ENCODE measurements around the gene TOR4A. TPM values are rescaled to one million over a fixed set of nuclear protein-coding genes. Genes with fewer than 3 reads are reported as not detected.

TOR4A gene
- total RNA-seq, 1 donor from 2014 or later, result 37.7 TPM

DNA sequence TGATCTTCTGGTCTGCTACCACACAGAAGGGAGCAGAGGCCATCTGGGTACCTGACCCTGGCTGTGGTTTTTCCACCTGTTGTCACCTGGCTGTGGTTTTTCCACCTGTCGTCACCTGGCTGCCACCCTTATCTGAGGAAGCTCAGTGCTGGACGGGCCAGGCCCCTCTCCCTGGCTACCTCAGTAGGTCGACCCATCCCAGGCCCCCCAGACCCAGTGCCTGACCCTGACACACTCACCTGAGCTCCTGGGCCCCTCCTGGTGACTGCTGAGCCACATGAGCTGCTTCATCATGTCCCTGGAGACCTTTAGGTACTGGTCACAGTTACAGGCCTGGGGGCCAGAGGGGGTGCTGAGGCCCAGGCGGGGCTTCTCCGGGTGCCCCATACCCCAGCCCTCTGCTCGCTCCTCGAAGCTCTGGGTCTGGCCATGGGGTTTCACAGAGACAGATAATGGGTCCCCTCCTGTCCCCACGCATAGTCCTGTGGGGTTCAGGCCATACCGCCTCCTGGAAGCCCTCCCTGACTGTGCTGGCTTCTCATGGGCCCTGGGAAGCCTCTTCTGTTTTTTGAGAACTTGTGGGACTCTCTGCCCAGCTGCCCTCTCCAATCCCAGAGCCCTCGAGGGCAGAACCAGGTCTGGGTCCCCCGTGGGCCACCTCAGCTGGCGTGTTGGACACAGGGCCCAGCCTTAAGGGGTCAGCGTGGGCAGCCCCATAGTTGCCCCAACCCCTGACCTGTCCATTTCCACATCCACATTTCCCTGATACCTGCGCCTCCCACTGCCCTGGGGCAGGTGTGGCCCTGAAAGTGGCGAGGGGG is 32.1 kb downstream of the TOR4A start:
- H3K27me3 Mint-ChIP-seq (ENCODE audit: unreplicated experiment), result peaks cover 7% of the 10 kb centered on the region
- H3K4me3 Mint-ChIP-seq (ENCODE audit: unreplicated experiment), result no peak overlapping the region
- no peaks in the 10 kb centered on the region for H3K36me3 Mint-ChIP-seq (ENCODE audit: low read depth, unreplicated experiment)
- no peaks in the 10 kb centered on the region for H3K9me3 Mint-ChIP-seq (ENCODE audit: unreplicated experiment)
- H3K27ac Mint-ChIP-seq (ENCODE audit: unreplicated experiment), result no peak overlapping the region
- H3K4me1 Mint-ChIP-seq (ENCODE audit: unreplicated experiment), result peaks cover 9% of the 10 kb centered on the region
- TF ChIP-seq, protein P1, sequence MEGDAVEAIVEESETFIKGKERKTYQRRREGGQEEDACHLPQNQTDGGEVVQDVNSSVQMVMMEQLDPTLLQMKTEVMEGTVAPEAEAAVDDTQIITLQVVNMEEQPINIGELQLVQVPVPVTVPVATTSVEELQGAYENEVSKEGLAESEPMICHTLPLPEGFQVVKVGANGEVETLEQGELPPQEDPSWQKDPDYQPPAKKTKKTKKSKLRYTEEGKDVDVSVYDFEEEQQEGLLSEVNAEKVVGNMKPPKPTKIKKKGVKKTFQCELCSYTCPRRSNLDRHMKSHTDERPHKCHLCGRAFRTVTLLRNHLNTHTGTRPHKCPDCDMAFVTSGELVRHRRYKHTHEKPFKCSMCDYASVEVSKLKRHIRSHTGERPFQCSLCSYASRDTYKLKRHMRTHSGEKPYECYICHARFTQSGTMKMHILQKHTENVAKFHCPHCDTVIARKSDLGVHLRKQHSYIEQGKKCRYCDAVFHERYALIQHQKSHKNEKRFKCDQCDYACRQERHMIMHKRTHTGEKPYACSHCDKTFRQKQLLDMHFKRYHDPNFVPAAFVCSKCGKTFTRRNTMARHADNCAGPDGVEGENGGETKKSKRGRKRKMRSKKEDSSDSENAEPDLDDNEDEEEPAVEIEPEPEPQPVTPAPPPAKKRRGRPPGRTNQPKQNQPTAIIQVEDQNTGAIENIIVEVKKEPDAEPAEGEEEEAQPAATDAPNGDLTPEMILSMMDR (IDR thresholded peaks at IDR 0.05; ENCODE audit: unreplicated experiment), result no peak
- no peak for DNase-seq (ENCODE audit: low spot score)

DNA sequence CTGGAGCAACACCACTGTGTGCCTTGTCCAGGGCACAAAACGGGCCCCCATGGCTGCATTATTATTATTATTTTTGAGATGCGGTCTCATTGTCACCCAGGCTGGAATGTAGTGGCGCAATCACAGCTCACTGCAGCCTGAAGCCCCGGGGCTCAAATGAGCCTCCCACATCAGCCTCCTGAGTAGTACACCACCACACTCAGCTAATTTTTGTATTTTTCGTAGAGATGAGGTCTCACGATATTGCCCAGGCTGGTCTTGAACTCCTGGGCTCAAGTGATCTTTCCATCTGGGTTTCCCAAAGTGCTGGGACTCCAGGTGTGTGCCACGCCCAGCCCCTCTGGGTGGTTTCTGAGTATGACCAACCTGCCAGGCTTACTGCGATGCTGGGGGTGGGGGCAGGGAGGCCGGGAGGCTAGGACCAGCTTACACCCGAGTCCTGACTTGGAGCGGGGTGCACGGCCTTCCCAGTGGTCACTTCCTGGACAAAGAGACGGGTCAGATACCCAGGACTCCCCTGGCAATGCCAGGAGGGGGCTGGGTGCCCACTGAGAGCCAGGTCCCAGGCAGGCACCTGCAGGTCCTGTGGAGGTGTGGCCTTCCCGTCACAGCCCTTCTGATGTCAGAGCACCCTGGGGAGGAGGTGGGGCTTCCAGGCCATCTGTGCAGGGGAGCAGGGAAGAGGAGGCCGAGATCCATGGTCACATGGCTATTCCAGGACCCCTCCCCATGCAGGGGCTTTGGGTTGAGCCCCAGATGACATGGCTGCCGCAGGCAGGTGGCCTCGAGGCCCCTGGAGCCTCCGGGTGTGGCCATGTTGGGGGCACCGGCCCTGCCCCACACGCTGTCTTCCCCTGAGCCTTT is 32.9 kb downstream of the TOR4A start:
- H3K36me3 Mint-ChIP-seq (ENCODE audit: low read depth, unreplicated experiment), result no peaks in the 10 kb centered on the region

GRCh38 chr9:137311171-137311985 is 33.9 kb downstream of the TOR4A start:
- Mint-ChIP-seq H3K4me1 (ENCODE audit: unreplicated experiment) (peaks cover 5% of the 10 kb centered on the region), H3K27me3 (ENCODE audit: unreplicated experiment) (peaks cover 7% of the 10 kb centered on the region), H3K36me3 (ENCODE audit: low read depth, unreplicated experiment) (no peaks in the 10 kb centered on the region), H3K9me3 (ENCODE audit: unreplicated experiment) (no peaks in the 10 kb centered on the region), H3K4me3 (ENCODE audit: unreplicated experiment) (no peak overlapping the region), H3K27ac (ENCODE audit: unreplicated experiment) (no peak overlapping the region)
- TF ChIP-seq, protein P1 (IDR thresholded peaks at IDR 0.05; ENCODE audit: unreplicated experiment), result no peak
- DNase-seq (ENCODE audit: low spot score), result no peak

More for the DNA sequence above, 32.9 kb downstream of the TOR4A start:
- H3K27ac Mint-ChIP-seq (ENCODE audit: unreplicated experiment), result no peak overlapping the region
- TF ChIP-seq, protein P1 (IDR thresholded peaks at IDR 0.05; ENCODE audit: unreplicated experiment), result no peak
- no peak for DNase-seq (ENCODE audit: low spot score)
- no peaks in the 10 kb centered on the region for H3K9me3 Mint-ChIP-seq (ENCODE audit: unreplicated experiment)
- H3K4me3 Mint-ChIP-seq (ENCODE audit: unreplicated experiment), result no peak overlapping the region
- H3K4me1 Mint-ChIP-seq (ENCODE audit: unreplicated experiment), result peaks cover 5% of the 10 kb centered on the region
- H3K27me3 Mint-ChIP-seq (ENCODE audit: unreplicated experiment), result peaks cover 7% of the 10 kb centered on the region

DNA sequence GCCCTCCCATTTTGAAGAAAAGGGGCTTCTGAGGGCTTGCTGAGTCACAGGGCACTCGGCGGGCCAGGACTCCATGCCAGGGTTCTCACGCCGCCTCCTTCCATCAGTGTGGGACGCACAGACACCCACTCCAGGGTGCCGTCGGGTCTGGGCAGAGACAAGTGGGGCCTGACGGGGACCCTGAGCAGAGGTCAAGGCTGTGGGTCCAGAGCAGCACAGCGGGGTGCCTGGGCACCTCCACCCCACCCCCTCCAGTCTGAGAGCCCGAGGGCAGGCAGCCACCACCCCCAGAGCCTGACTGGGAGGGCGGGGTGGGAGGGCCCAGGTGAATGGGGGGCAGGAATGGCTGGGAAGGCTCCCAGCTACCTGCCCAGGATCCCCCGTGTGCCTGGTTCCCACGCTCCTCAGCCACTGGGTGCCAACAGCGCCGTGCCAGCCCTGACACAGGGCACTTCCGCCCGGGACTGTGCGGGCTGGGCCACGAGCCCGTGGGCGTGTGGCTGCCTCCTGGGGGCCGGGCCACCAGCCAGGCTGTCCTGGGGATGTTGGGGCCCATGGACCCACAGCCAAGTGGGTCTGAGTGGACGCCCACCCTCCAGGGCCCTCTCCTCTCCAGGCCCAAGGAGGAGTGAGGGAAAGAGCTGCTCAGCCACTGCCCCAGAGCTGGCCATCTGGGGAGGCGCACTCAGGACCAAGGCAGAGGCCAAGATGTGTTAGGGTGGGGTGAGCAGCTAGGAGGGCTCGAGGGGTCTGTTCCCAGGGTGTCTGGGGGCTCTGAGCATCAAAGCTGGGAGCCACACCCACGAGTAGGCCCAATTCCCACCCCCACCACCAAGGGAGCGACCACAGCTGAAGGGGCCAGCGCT is 34.7 kb downstream of the TOR4A start:
- Mint-ChIP-seq H3K36me3 (ENCODE audit: low read depth, unreplicated experiment) (no peaks in the 10 kb centered on the region), H3K27ac (ENCODE audit: unreplicated experiment) (no peak overlapping the region), H3K4me3 (ENCODE audit: unreplicated experiment) (no peak overlapping the region), H3K4me1 (ENCODE audit: unreplicated experiment) (peaks cover 4% of the 10 kb centered on the region), H3K27me3 (ENCODE audit: unreplicated experiment) (peaks cover 7% of the 10 kb centered on the region), H3K9me3 (ENCODE audit: unreplicated experiment) (no peaks in the 10 kb centered on the region)
- TF ChIP-seq, protein P1 (IDR thresholded peaks at IDR 0.05; ENCODE audit: unreplicated experiment), result no peak
- no peak for DNase-seq (ENCODE audit: low spot score)
